ENCODE data around the gene IKBKE. TPM values are rescaled to one million over a fixed set of nuclear protein-coding genes. Genes with fewer than 3 reads are reported as not detected.

The IKBKE gene
- total RNA-seq, 1 experiment from 2014 or later = 5.1 TPM

DNA sequence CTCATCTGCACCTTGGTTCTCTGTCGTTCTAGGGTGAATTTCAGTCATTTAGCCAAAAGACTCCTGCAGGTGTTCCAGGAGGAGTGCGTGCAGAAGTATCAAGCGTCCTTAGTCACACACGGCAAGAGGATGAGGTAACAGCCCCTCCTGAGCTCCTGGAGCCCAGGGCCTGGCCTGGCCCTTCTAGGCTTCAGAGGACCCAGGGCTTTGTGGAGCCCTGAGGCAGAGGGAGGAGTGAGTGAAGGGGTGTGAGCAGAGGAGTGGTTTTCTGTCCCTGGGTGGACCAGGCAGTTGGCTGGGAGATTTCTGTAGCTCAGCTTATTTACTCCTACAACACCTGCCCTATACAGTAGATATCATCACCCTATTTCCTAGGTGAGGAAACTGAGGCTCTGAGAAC lies 21.3 kb downstream of the IKBKE start:
- Histone ChIP-seq H3K4me3 (replicated peaks in 1 of 2; ENCODE audit: low read depth in 1 of 2, low read length in 2 of 2) (no peak overlapping the region), H3K9ac (ENCODE audit: low read length) (no peak overlapping the region), H4K20me1 (ENCODE audit: insufficient read depth) (no peaks in the 10 kb centered on the region), H3K4me1 (ENCODE audit: control insufficient read depth in 1 of 2, insufficient read depth in 2 of 2, low read length in 2 of 2) (peaks cover 3 to 8% of the 10 kb centered on the region in 2 experiments; a peak in 1 of 4 replicates), H3K9me2 (ENCODE audit: insufficient read depth) (no peaks in the 10 kb centered on the region), H3K27ac (ENCODE audit: low read depth, low read length) (no peak overlapping the region), H3K9me3 (ENCODE audit: control insufficient read depth in 1 of 2, insufficient read depth in 1 of 2, low read depth in 1 of 2, low read length in 2 of 2) (no peaks in the 10 kb centered on the region), H3K4me2 (ENCODE audit: low read length) (no peak overlapping the region), H3K27me3 (ENCODE audit: insufficient read depth, low read length) (no peaks in the 10 kb centered on the region), H2AFZ (ENCODE audit: low read depth, low read length, poor library complexity, severe bottlenecking) (no peak overlapping the region), H3K79me2 (ENCODE audit: insufficient read depth, low read length) (no peaks in the 10 kb centered on the region), H3K36me3 (ENCODE audit: control insufficient read depth in 1 of 2, insufficient read depth in 2 of 2, low read length in 2 of 2) (no peaks in the 10 kb centered on the region)
- intact Hi-C loops (cut with micrococcal nuclease) = loop anchor here (2.0 to 5.0 kb wide), 2 partner anchors 53 to 491 kb away; no protein-coding TSS in a partner anchor
- RAD21 ChIA-PET (ENCODE audit: low non-redundant PET in 1 of 2, low total read pairs in 2 of 2, uncharacterized antibody in 2 of 2, unreplicated experiment in 2 of 2) = no interaction called here
- POLR2A ChIA-PET = no interaction called here
- CTCF ChIA-PET = interaction anchor here (2.1 to 5.5 kb wide), 3 partner anchors 91 to 420 kb away, joined by 10 to 96 read pairs (median 27); no protein-coding TSS in a partner anchor
- BruUV-seq (replicated peaks) = no TSS peak
- ATAC-seq (no peak), DNase-seq (ENCODE audit: low read depth, low spot score) (no peak)
- TF ChIP-seq EZH2phosphoT487 (IDR thresholded peaks at IDR 0.05; ENCODE audit: borderline replicate concordance) = no peak

GRCh38 chr1:206492589-206492988 lies 22.3 kb downstream of the IKBKE start:
- ChIA-PET RAD21 (ENCODE audit: low non-redundant PET in 1 of 2, low total read pairs in 2 of 2, uncharacterized antibody in 2 of 2, unreplicated experiment in 2 of 2) (interaction anchor here in 1 of 2 experiments (0.6 to 1.1 kb wide), 2 partner anchors 11 to 489 kb away, joined by 3 read pairs; no protein-coding TSS in a partner anchor), POLR2A (no interaction called here), CTCF (interaction anchor here (0.6 to 5.5 kb wide), 2 partner anchors 90 to 146 kb away, joined by 3 to 96 read pairs; no protein-coding TSS in a partner anchor)
- Histone ChIP-seq H3K4me3 (replicated peaks in 1 of 2; ENCODE audit: low read depth in 1 of 2, low read length in 2 of 2) (no peak overlapping the region), H4K20me1 (ENCODE audit: insufficient read depth) (no peaks in the 10 kb centered on the region), H3K4me2 (ENCODE audit: low read length) (no peak overlapping the region), H3K9me2 (ENCODE audit: insufficient read depth) (no peaks in the 10 kb centered on the region), H2AFZ (ENCODE audit: low read depth, low read length, poor library complexity, severe bottlenecking) (no peak overlapping the region), H3K9me3 (ENCODE audit: control insufficient read depth in 1 of 2, insufficient read depth in 1 of 2, low read depth in 1 of 2, low read length in 2 of 2) (no peaks in the 10 kb centered on the region), H3K27me3 (ENCODE audit: insufficient read depth, low read length) (no peaks in the 10 kb centered on the region), H3K36me3 (ENCODE audit: control insufficient read depth in 1 of 2, insufficient read depth in 2 of 2, low read length in 2 of 2) (no peaks in the 10 kb centered on the region), H3K9ac (ENCODE audit: low read length) (no peak overlapping the region), H3K27ac (ENCODE audit: low read depth, low read length) (no peak overlapping the region), H3K4me1 (ENCODE audit: control insufficient read depth in 1 of 2, insufficient read depth in 2 of 2, low read length in 2 of 2) (peaks cover 3 to 9% of the 10 kb centered on the region in 2 experiments; a peak in 1 of 4 replicates), H3K79me2 (ENCODE audit: insufficient read depth, low read length) (no peaks in the 10 kb centered on the region)
- ATAC-seq = no peak
- DNase-seq (ENCODE audit: low read depth, low spot score) = no peak
- no peak for TF ChIP-seq ZBTB33 (IDR thresholded peaks at IDR 0.05; ENCODE audit: extremely low read depth, insufficient replicate concordance, low read length)
- no peak for TF ChIP-seq SP1 (IDR thresholded peaks at IDR 0.05; ENCODE audit: low read depth)
- no peak for TF ChIP-seq RAD21 (IDR thresholded peaks at IDR 0.05; ENCODE audit: low read depth)
- no peak for TF ChIP-seq POLR2AphosphoS5 (IDR thresholded peaks at IDR 0.05; ENCODE audit: low read depth, low read length)
- no peak for TF ChIP-seq TCF7L2 (IDR thresholded peaks at IDR 0.05; ENCODE audit: borderline replicate concordance, extremely low read depth, insufficient read depth, insufficient read length)
- TF ChIP-seq YY1 (IDR thresholded peaks at IDR 0.05; ENCODE audit: extremely low read depth, insufficient replicate concordance, low read depth, low read length) = no peak
- no peak for TF ChIP-seq CEBPB (IDR thresholded peaks at IDR 0.05; ENCODE audit: low read depth)
- no peak for TF ChIP-seq SRF (IDR thresholded peaks at IDR 0.05; ENCODE audit: low read depth)
- TF ChIP-seq CBX3 (IDR thresholded peaks at IDR 0.05; ENCODE audit: low read depth) = no peak
- no peak for TF ChIP-seq ELF1 (IDR thresholded peaks at IDR 0.05; ENCODE audit: borderline replicate concordance, low read depth)
- no peak for TF ChIP-seq EGR1 (IDR thresholded peaks at IDR 0.05; ENCODE audit: low read depth)
- no peak for TF ChIP-seq ZNF274 (IDR thresholded peaks at IDR 0.05; ENCODE audit: low read depth, low read length)
- TF ChIP-seq JUND (IDR thresholded peaks at IDR 0.05) = no peak
- TF ChIP-seq, protein P1, sequence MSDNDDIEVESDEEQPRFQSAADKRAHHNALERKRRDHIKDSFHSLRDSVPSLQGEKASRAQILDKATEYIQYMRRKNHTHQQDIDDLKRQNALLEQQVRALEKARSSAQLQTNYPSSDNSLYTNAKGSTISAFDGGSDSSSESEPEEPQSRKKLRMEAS (IDR thresholded peaks at IDR 0.05) = no peak
- intact Hi-C loops (cut with micrococcal nuclease) = loop anchor here (5.0 kb wide), 1 partner anchor 490 kb away; no protein-coding TSS in a partner anchor
- BruUV-seq (replicated peaks) = no TSS peak
